Measurements from ENCODE around the gene FBXW7. TPM values are rescaled to one million over a fixed set of nuclear protein-coding genes. Genes with fewer than 3 reads are reported as not detected.

FBXW7 gene
- total and polyA plus RNA-seq, 2 of the 13 experiments (the other 11 are each of a cell fraction or from before 2014, with no cell fraction given) = 5.0 to 40.9 TPM

DNA sequence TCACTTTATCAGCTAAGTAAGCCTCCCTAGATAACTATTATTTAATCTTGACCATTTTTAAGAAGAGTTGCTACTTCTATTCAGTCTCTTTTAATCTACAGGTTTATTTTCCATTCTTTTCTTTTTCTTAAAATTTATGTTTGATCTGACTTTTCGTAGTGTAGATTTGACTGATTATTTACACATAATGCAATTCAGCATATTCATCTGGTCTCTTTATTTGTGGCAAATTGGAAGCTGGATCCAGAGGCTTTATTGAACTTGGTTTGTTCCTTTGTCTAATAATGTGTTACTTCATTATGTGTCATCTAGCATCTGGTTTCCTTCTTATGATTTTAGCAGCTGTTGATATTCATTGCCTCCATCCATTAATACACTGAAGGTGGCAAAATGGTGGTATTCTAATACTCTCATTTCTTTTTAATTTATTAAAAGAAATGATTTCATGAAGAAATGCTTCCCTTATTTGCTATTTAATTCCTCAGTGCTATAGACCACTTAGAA, 113.0 kb downstream of the FBXW7 start:
- Histone ChIP-seq H3K9me3 (ENCODE audit: low read length) (no peaks in the 10 kb centered on the region), H2AFZ (ENCODE audit: low read length) (no peak overlapping the region), H3K4me2 (ENCODE audit: low read depth, low read length) (no peak overlapping the region), H3K79me2 (ENCODE audit: insufficient read depth, low read length) (peaks cover 6% of the 10 kb centered on the region), H3K4me1 (ENCODE audit: insufficient read depth, low read length) (peaks cover 28% of the 10 kb centered on the region), H3K36me3 (replicated peaks in 1 of 2; ENCODE audit: control insufficient read depth in 1 of 2, insufficient read depth in 2 of 2, low read length in 2 of 2) (no peaks in the 10 kb centered on the region), H3K9ac (ENCODE audit: insufficient read depth, low read depth, low read length) (no peak overlapping the region), H3K4me3 (replicated peaks in 1 of 3; ENCODE audit: insufficient read depth in 1 of 3, low read depth in 2 of 3, low read length in 3 of 3) (no peak overlapping the region), H4K20me1 (ENCODE audit: insufficient read depth, low read length) (no peaks in the 10 kb centered on the region; the same call in 1 of the 2 replicates), H3K27me3 (ENCODE audit: control insufficient read depth in 1 of 2, insufficient read depth in 2 of 2, low read length in 2 of 2) (no peaks in the 10 kb centered on the region), H3K27ac (ENCODE audit: extremely low read length, insufficient read depth, low read length) (no peak overlapping the region)
- ChIA-PET CTCF (ENCODE audit: low intra/inter-chr PET ratio, low total read pairs) (no interaction called here), POLR2A (no interaction called here)
- FAIRE-seq (no peak), DNase-seq (ENCODE audit: low spot score) (no peak), ATAC-seq (no peak)
- TF ChIP-seq ZFAT (CRISPR knock-in tag; conservative IDR thresholded peaks at IDR 0.05) (no peak), MAFF (IDR thresholded peaks at IDR 0.05; ENCODE audit: low read depth, low read length) (0 out of 2 replicates have a peak, but pooled peaks have one; percentile 34), MAFK (conservative IDR thresholded peaks at IDR 0.05 in 1 of 2, IDR thresholded peaks at IDR 0.05 in 1 of 2; ENCODE audit: low read length in 2 of 2) (peak; percentile 42 to 54; a peak in 3 of 4 replicates)
- BruUV-seq (replicated peaks) = no TSS peak
- 94% methylated on average over 1 of the region's 1 CpG for WGBS (ENCODE audit: low lambda C conversion rate)
- in situ Hi-C loops (cut with HindIII; ENCODE audit: extremely low pct_ligation_motif_present, low pct_unique_long_range_greater_than_20kb) (no loop called here), intact Hi-C loops (cut with micrococcal nuclease; ENCODE audit: unreplicated experiment) (no loop called here)

- CTCF ChIA-PET (ENCODE audit: low intra/inter-chr PET ratio, low total read pairs) = no interaction called here
- Histone ChIP-seq H3K36me3 (replicated peaks in 1 of 2; ENCODE audit: control insufficient read depth in 1 of 2, insufficient read depth in 2 of 2, low read length in 2 of 2) (no peaks in the 10 kb centered on the region), H3K4me1 (ENCODE audit: insufficient read depth, low read length) (peaks cover 21% of the 10 kb centered on the region), H3K79me2 (ENCODE audit: insufficient read depth, low read length) (peaks cover 6% of the 10 kb centered on the region), H2AFZ (ENCODE audit: low read length) (no peak overlapping the region), H3K9me3 (ENCODE audit: low read length) (no peaks in the 10 kb centered on the region), H3K9ac (ENCODE audit: insufficient read depth, low read depth, low read length) (no peak overlapping the region), H3K4me2 (ENCODE audit: low read depth, low read length) (no peak overlapping the region), H3K27ac (ENCODE audit: extremely low read length, insufficient read depth, low read length) (no peak overlapping the region), H4K20me1 (ENCODE audit: insufficient read depth, low read length) (no peaks in the 10 kb centered on the region; the same call in 1 of the 2 replicates), H3K4me3 (replicated peaks in 1 of 3; ENCODE audit: insufficient read depth in 1 of 3, low read depth in 2 of 3, low read length in 3 of 3) (no peak overlapping the region), H3K27me3 (ENCODE audit: control insufficient read depth in 1 of 2, insufficient read depth in 2 of 2, low read length in 2 of 2) (no peaks in the 10 kb centered on the region)
- in situ Hi-C loops (cut with HindIII; ENCODE audit: extremely low pct_ligation_motif_present, low pct_unique_long_range_greater_than_20kb) (no loop called here), intact Hi-C loops (cut with micrococcal nuclease; ENCODE audit: unreplicated experiment) (no loop called here)
- FAIRE-seq (no peak), DNase-seq (ENCODE audit: low spot score) (no peak), ATAC-seq (no peak)
- POLR2A ChIA-PET = no interaction called here
- no peak for TF ChIP-seq TFAP4 (IDR thresholded peaks at IDR 0.05; ENCODE audit: borderline replicate concordance, low read depth)
- no peak for TF ChIP-seq ZNF446 (CRISPR knock-in tag; IDR thresholded peaks at IDR 0.05)
- no peak for TF ChIP-seq CREM (IDR thresholded peaks at IDR 0.05)
- no peak for TF ChIP-seq CREM (CRISPR knock-in tag; IDR thresholded peaks at IDR 0.05)
- TF ChIP-seq KLF11 (CRISPR knock-in tag; IDR thresholded peaks at IDR 0.05) = no peak
- TF ChIP-seq ZNF841 (CRISPR knock-in tag; IDR thresholded peaks at IDR 0.05; ENCODE audit: borderline replicate concordance) = no peak
- BruUV-seq (replicated peaks) = no TSS peak
- WGBS (ENCODE audit: low lambda C conversion rate) = 100% methylated on average over 1 of the region's 1 CpG
Measured at GRCh38 chr4:152421576-152421975, 114.3 kb downstream of the FBXW7 start.

Data from HepG2 (cell line).